Loucy (cell line): ENCODE results near the gene PRPF38A.

Experiments used
- CTCF ChIP-seq: fragments of 200-600 bp; sonication (generic); conservative IDR thresholded peaks from 2 replicates; pipeline ENCODE4 v1.5.1; 2014; ENCODE audit warnings: mild to moderate bottlenecking, antibody characterized with exemption, low read length
- EZH2phosphoT487 ChIP-seq: fragments of 200-600 bp; IDR thresholded peaks from 2 replicates; pipeline ENCODE4 v1.6.1; 2018; ENCODE audit warnings: antibody characterized with exemption, mild to moderate bottlenecking, moderate library complexity, borderline replicate concordance

GRCh38 chr1:52385376-52385775 lies 19.0 kb upstream of the PRPF38A start:
- no peak for TF ChIP-seq CTCF
- TF ChIP-seq EZH2phosphoT487: no peak
